NB4 (cell line): ENCODE measurements around the gene RUVBL2.
A peak's percentile ranks its signal among the peaks of the same experiment; 100 is the strongest.

ENCODE experiments used
- DNase-seq: peaks from one replicate; pipeline ENCODE4 v3.0.0; 2010; ENCODE audit warnings: low read depth
- H3K4me3 ChIP-seq: one replicate; pipeline ENCODE4 v1.5.1; 2011; ENCODE audit warnings: mild to moderate bottlenecking, low read depth, low read length, moderate library complexity
- CTCF ChIP-seq: IDR thresholded peaks from one replicate; pipeline ENCODE4 v1.5.1; 2012; ENCODE audit warnings: low read depth, low read length
- MAX ChIP-seq: IDR thresholded peaks from 2 replicates; pipeline ENCODE4 v1.6.1; 2011; ENCODE audit warnings: low read depth, low read length
- MYC ChIP-seq: IDR thresholded peaks from 2 replicates; pipeline ENCODE4 v1.6.1; 2011; ENCODE audit warnings: low read depth, low read length
- POLR2A ChIP-seq: IDR thresholded peaks from 2 replicates; pipeline ENCODE4 v1.6.1; 2011; ENCODE audit warnings: mild to moderate bottlenecking; ENCODE audit not compliant: insufficient read length; ENCODE audit errors: extremely low read depth

The RUVBL2 gene

GRCh38 chr19:48966541-48967345 lies 26.9 kb upstream of the RUVBL2 start:
- TF ChIP-seq MAX (no peak), POLR2A (peak; percentile 10)
- peak; percentile 39 for DNase-seq

GRCh38 chr19:48967346-48968178 lies 26.1 kb upstream of the RUVBL2 start:
- TF ChIP-seq POLR2A (peak; percentile 2), MAX (no peak), CTCF (no peak), MYC (no peak)
- H3K4me3 ChIP-seq = no peak overlapping the region
- peak; percentile 55 for DNase-seq

More at GRCh38 chr19:48966541-48967345, 26.9 kb upstream of the RUVBL2 start:
- peak overlapping the region; percentile 97 for H3K4me3 ChIP-seq

GRCh38 chr19:48968179-48968661 lies 25.5 kb upstream of the RUVBL2 start:
- TF ChIP-seq MYC (no peak), MAX (no peak), CTCF (no peak), POLR2A (no peak)
- DNase-seq = no peak
- no peak overlapping the region for H3K4me3 ChIP-seq

GRCh38 chr19:48968813-48969218 lies 24.9 kb upstream of the RUVBL2 start:
- no peak for DNase-seq
- no peak for TF ChIP-seq MAX
- no peak overlapping the region for H3K4me3 ChIP-seq

GRCh38 chr19:48969276-48970138 lies 24.2 kb upstream of the RUVBL2 start:
- peak; percentile 72 for DNase-seq
- H3K4me3 ChIP-seq = no peak overlapping the region
- TF ChIP-seq CTCF (no peak), MYC (peak; percentile 62; the same call in 1 of the 2 replicates), MAX (peak; percentile 33; the same call in 1 of the 2 replicates), POLR2A (no peak)

GRCh38 chr19:48970139-48970766 lies 23.4 kb upstream of the RUVBL2 start:
- DNase-seq = peak; percentile 3
- no peak overlapping the region for H3K4me3 ChIP-seq
- TF ChIP-seq MAX (no peak), MYC (no peak), POLR2A (no peak), CTCF (no peak)
